NCI-H526 treated with DMSO at 0.1 percent for 48 hours (cell line): ENCODE data around the gene NABP1.

ENCODE experiments used
- DNase-seq: peaks from one replicate; lab custom pipeline; 2025; lab: John Stamatoyannopoulos, UW

Gene NABP1

DNA sequence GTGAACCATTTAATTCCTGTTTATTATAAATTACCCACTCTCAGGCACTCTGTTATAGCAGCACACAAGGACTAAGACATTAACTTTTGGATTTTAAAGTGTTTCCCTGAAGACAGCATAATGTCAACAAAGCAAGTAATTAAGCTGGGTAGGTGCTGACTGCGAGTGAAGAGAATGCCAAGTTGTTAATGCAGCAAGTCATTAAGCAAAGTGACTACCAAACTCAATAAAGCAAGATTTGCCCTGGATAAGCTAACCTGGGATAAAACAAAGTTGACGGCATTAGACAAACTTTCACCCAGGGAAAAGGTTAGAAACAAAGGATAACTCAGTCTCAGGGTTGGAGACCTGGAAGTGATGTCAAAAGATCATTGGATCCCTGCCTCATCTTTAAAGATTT is 28.4 kb upstream of the NABP1 start:
- no peak for DNase-seq

DNA sequence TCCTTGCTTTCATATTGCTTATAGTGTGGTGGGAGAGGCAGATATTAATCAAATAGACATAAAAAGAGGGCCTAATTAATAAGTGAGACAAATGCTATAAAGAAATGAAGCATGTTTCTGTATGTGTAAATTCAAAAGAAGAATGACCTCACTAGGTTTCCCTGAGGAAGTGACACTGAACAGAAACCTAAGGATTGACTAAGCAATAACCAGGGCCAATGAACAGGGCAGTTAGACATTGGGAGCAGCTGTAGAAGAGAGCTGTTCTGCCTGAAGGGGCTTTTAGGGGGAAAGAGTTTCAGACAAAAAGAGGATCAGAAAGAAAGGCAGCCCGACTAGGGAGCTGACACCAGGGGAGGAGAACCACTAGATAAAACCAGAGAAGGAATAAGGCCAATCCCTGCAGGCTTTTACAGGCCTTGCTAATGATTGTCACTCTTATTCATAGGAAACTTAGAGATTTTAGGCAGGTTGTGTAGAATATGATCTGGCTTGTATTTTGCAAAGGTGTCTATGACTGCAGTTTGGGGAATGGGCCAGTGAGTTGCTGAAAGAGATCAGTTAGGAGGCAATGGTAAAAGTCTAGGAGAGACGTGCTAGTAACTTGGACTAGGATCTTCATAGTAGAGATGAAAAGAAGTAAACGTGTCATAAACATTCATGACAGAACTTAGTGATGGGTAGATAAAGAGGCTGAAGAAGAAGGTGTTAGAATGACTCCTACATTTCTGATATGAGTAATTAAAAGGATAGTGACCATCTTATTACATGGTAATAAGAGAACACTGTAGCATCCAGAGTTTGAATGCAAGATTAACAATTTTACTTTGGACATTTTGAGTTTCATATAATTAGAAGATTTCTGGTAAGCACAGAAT is 26.8 kb upstream of the NABP1 start:
- no peak for DNase-seq

- DNase-seq: no peak
These were observed 24.1 kb upstream of the NABP1 start for GRCh38 chr2:191653667-191654391.

DNA sequence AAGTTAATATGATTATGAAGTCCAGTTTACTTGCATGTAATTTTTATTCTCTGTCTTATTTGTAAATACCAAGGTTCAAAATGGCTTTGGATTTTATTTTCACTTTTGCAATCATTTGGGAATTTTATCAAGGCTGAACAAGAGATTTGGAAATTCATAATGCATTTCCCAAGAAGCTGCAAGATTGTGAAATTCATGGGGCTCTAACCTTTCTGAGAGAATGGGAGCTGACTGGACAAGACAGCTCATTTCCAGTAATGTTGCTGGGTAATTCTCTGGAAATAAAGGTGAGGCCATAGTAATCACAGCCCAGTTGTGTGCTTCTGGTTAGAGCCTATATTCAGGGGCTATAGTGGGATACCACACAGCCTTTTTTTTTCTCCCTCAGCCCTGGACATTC is 21.5 kb upstream of the NABP1 start:
- no peak for DNase-seq

- DNase-seq: no peak
These were observed 21.1 kb upstream of the NABP1 start for GRCh38 chr2:191656792-191657191.

DNA sequence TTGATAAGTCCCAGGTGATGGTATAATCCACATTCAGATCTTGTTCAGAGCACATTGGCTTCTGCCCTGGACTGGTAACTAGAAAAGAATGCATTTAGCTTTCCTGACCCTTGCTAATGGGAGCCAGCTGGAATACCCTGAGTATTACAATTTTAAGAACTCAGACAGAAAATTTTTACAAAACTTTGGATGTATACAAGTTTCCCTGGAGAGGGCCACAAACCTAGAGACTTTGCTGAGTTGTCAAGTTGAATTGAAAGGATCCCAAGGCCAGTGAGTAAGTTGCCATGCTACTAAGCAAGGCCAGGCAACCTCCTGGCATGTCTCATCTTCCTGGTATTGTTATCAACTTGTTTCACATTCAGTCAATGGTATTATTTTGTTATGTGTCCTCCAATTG is 20.0 kb upstream of the NABP1 start:
- no peak for DNase-seq

- DNase-seq: no peak
These were observed 18.7 kb upstream of the NABP1 start for GRCh38 chr2:191659198-191659597.

- no peak for DNase-seq
These were observed 17.4 kb upstream of the NABP1 start for GRCh38 chr2:191660575-191660974.

DNA sequence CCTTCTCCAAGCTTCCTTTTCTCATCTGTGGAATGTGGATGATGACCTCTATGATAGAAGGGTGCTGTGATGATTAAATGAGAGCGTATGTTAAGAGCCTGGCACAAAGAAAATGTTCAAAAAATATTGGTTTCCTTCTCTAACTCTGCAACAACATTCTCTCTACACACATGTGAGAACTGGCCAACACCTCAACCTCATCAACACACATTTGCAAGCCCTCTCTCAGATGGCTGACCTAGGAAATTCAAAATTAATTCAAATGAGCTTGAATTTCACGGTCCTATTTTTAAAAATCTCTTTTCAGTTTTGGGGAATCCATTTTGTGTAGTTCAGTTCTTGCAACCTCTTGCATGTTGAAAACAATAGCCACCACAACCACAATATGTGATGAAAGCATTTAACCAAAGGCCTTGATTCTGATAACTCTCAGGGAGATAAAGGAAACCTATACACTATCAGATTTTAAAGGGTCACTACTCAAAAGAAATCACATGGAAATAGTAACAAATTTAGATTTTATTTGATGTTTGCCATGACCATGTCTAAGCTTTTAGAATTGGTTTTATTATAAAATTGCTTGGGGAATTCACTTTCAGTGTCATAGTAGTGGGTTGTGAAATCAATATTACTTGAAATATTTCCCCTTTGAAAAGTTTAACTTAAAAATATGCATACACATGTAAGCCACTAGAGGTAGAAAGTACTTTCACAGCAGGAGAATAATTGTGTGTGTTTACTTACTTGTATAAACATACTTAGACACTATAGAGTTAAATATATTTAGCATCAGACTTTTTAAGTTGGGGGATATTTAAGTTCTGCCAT is 16.6 kb upstream of the NABP1 start:
- no peak for DNase-seq

- no peak for DNase-seq
These were observed 12.9 kb upstream of the NABP1 start for GRCh38 chr2:191664823-191665677.

- DNase-seq: no peak
These were observed 11.7 kb upstream of the NABP1 start for GRCh38 chr2:191666226-191666625.

DNA sequence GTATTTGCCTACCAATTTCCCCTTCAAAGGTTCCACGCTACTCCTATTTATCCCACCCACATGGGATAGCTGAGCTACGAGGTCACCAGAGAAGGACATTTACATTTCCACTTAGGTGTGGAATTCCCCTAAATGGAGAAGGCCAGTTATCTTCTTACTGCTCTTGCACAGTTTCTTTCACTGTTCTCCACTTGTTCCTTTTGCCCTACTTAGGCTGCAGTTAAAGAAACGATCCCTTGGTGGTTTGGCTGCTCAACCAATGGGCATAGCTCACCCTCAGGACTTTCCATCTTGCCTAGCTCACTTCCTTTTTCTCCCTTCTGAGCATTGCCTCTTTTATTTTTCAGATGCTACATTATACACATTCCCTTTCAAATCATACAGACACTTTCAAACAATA is 11.2 kb upstream of the NABP1 start:
- DNase-seq: no peak

- no peak for DNase-seq
These were observed 7.9 kb upstream of the NABP1 start for GRCh38 chr2:191670076-191670475.

GRCh38 chr2:191670787-191671186 is 7.1 kb upstream of the NABP1 start:
- no peak for DNase-seq

DNA sequence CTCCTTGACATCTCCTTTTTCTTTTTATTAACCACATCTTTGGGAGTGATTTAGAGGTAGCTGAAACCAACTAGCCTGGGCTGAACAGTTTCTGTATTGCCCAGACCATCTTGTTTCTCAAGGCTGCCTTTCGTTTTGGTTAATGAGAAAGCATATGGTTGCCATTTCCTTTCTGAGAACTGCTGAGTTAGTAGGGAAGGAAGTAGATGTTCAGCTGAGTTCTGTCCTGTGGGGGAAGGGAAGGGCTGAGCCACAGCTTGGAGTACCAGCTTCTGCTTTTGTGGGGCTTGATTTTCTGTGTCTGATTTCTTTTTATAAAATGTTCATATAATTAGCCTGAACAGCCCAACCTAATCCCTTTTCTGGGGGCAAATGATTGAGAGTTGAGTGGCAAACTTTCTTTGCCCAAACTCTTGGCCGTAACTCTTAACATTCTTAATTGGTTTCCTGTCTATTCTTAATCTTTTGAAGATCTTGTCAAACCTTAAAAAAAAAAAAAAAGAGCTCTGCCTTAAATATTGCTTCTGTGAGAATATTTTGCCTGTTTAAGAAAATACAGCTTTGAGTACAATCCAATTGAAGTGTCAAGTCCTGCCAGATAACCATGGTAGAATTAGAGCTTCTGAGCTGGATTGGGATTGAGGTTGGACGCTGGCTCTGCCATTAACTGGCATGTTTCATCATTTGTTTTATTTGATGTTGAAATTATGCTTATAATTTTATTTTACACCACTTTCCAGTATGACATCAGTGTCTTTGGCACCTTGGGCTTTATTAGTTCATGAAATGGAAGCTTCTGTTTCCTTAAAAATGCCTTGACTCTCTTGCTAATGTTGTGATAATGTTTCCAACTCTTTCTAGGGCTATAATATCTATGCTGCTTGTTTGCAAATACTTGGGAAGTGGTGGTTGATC is 1.9 kb upstream of the NABP1 start:
- no peak for DNase-seq

- no peak for DNase-seq
These were observed 918 bp upstream of the NABP1 start for GRCh38 chr2:191676790-191677645.

GRCh38 chr2:191678437-191679100 is 633 bp downstream of the NABP1 start:
- DNase-seq: no peak

DNA sequence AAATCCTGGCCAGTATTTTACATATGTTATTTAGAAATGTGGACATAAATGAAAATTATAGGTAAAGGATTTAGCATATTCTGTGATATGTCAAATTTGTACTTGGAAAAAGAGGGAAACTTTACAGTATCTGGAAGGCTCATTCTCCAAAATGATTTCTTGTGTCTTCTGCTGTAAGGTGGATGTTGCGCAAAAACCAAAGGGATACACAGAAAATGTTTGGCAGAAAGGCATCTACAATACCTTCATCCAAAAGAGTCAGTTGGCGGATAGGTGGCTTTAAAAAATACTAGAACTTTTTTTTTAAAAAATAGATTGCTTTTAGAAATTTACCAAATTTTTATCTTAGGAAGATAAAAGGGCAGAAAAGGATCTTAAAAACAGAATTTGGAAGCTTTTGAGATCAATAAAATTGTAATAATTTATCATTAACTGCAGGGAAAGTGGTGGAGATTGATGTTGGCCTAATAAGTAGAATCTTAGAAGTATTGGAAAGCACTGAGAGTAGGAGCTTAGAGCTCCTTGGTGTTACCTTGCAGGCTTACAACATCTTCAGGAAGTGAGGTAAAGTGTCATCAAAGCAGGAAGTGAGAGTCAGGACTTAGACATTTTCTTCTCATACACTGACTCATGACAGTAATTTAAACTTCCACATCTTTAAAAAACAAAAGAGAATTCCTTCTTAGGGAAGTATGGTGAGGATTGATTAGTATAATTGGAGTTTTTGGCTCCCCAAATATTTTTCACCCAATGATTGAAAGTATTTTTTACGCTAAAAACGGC is 2.1 kb downstream of the NABP1 start:
- DNase-seq: no peak
